ENCODE data around the gene GRK2. TPM values are rescaled to one million over a fixed set of nuclear protein-coding genes. Genes with fewer than 3 reads are reported as not detected.

GRK2 gene
- total RNA-seq, 1 donor from 2014 or later: 30.0 TPM

DNA sequence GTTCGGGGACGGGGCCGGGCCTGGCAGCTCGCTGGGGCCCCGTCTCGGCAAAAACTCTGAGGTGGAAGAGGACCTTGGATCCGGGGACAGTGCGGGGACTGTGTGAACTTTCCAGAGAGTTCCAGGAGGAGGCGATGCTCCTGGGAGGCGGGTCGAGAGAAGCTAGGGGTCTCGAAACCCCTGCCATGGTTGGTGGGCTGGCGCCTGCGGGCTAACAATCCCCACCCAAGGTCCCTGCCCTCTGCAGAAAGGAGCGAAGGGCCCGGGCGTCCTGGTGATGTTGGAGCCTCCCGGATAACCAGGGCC lies 4.7 kb upstream of the GRK2 start:
- Histone ChIP-seq H3K36me3 (peaks cover 4% of the 10 kb centered on the region), H3K9ac (no peak overlapping the region), H3K27me3 (peaks cover 27% of the 10 kb centered on the region), H3K4me2 (peak overlapping the region; percentile 91), H3K79me2 (ENCODE audit: low read depth) (peaks cover under 1% of the 10 kb centered on the region), H3K9me3 (ENCODE audit: low read depth) (no peaks in the 10 kb centered on the region), H3F3A (ENCODE audit: low read depth) (peaks cover 52% of the 10 kb centered on the region), H4K20me1 (ENCODE audit: low read depth) (peaks cover 7% of the 10 kb centered on the region), H3K4me1 (no peaks in the 10 kb centered on the region), H2AFZ (replicated peaks) (peak overlapping the region; percentile 91), H3K4me3 (peak overlapping the region; percentile 37), H3K27ac (no peak overlapping the region)
- H3K9me3 Mint-ChIP-seq: no peaks in the 10 kb centered on the region
- DNase-seq (ENCODE audit: low spot score): no peak
- H3K4me3 Mint-ChIP-seq: peak overlapping the region; percentile 76
- no peak for TF ChIP-seq EZH2 (IDR thresholded peaks at IDR 0.05)
- no peak for TF ChIP-seq EZH2phosphoT487 (IDR thresholded peaks at IDR 0.05)
- TF ChIP-seq, protein P1, sequence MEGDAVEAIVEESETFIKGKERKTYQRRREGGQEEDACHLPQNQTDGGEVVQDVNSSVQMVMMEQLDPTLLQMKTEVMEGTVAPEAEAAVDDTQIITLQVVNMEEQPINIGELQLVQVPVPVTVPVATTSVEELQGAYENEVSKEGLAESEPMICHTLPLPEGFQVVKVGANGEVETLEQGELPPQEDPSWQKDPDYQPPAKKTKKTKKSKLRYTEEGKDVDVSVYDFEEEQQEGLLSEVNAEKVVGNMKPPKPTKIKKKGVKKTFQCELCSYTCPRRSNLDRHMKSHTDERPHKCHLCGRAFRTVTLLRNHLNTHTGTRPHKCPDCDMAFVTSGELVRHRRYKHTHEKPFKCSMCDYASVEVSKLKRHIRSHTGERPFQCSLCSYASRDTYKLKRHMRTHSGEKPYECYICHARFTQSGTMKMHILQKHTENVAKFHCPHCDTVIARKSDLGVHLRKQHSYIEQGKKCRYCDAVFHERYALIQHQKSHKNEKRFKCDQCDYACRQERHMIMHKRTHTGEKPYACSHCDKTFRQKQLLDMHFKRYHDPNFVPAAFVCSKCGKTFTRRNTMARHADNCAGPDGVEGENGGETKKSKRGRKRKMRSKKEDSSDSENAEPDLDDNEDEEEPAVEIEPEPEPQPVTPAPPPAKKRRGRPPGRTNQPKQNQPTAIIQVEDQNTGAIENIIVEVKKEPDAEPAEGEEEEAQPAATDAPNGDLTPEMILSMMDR (IDR thresholded peaks at IDR 0.05): peak; percentile 33
- no peak overlapping the region for H3K27ac Mint-ChIP-seq
- H3K36me3 Mint-ChIP-seq: peaks cover 13% of the 10 kb centered on the region
- H3K27me3 Mint-ChIP-seq (ENCODE audit: insufficient read depth, low read depth): peaks cover 12% of the 10 kb centered on the region
- peaks cover 29% of the 10 kb centered on the region for H3K4me1 Mint-ChIP-seq

DNA sequence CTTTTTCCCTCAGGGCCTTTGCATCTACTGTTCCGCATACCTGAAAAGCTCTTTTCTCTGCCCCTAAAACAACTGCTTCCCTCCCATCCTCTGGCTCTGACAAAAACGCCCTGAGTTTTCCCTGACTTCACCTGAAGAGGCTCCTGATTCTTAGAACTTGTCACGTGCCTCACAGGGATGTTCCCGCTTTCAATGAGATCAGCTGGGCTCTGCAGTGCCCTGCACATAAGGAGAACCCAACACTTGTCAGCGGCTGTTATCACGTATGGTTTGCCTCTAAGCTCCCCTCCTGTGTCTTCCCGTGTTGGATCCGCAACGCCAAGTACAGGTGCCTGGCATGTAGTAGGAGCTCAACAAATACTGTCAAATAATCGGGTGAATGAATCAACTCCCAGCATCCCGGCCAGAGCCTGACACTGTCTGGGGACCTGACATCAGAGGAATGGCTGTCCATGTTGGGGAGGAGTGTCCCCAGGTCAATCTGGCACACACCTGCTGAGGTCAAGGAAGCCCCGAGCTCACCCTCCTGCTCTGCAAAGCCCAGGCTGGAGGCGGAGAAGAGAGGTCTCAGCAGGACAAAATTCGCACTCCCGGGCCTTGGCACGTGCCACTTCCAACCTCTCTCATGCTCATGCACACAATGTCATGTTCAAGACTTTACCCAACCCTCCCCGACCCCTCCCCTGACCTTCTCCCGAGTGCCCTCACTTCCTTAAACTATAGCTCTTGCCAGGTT lies 4.2 kb upstream of the GRK2 start:
- peaks cover 29% of the 10 kb centered on the region for H3K4me1 Mint-ChIP-seq
- Histone ChIP-seq H3K27ac (no peak overlapping the region), H3F3A (ENCODE audit: low read depth) (peaks cover 47% of the 10 kb centered on the region), H3K36me3 (peaks cover under 1% of the 10 kb centered on the region), H3K4me3 (peak overlapping the region; percentile 37), H3K27me3 (peaks cover 27% of the 10 kb centered on the region), H3K9ac (no peak overlapping the region), H3K4me1 (no peaks in the 10 kb centered on the region), H3K79me2 (ENCODE audit: low read depth) (peaks cover 6% of the 10 kb centered on the region), H3K4me2 (peak overlapping the region; percentile 91), H3K9me3 (ENCODE audit: low read depth) (no peaks in the 10 kb centered on the region), H2AFZ (replicated peaks) (peak overlapping the region; percentile 91), H4K20me1 (ENCODE audit: low read depth) (peaks cover 7% of the 10 kb centered on the region)
- H3K36me3 Mint-ChIP-seq: peaks cover 8% of the 10 kb centered on the region
- H3K4me3 Mint-ChIP-seq: peak overlapping the region; percentile 77
- no peak for TF ChIP-seq EZH2 (IDR thresholded peaks at IDR 0.05)
- no peak for TF ChIP-seq EZH2phosphoT487 (IDR thresholded peaks at IDR 0.05)
- TF ChIP-seq, protein P1 (IDR thresholded peaks at IDR 0.05): no peak
- no peak for DNase-seq (ENCODE audit: low spot score)
- no peaks in the 10 kb centered on the region for H3K9me3 Mint-ChIP-seq
- peaks cover 12% of the 10 kb centered on the region for H3K27me3 Mint-ChIP-seq (ENCODE audit: insufficient read depth, low read depth)
- H3K27ac Mint-ChIP-seq: peak overlapping the region; percentile 69

- H3K27ac Mint-ChIP-seq: peak overlapping the region; percentile 18
- H3K4me3 Mint-ChIP-seq: peak overlapping the region; percentile 77
- no peak for TF ChIP-seq EZH2phosphoT487 (IDR thresholded peaks at IDR 0.05)
- no peak for TF ChIP-seq EZH2 (IDR thresholded peaks at IDR 0.05)
- TF ChIP-seq, protein P1 (IDR thresholded peaks at IDR 0.05): peak; percentile 84
- H3K36me3 Mint-ChIP-seq: peaks cover 5% of the 10 kb centered on the region
- H2AFZ ChIP-seq (replicated peaks): no peak overlapping the region
- H3K36me3 ChIP-seq: no peaks in the 10 kb centered on the region
- peaks cover 14% of the 10 kb centered on the region for H3K79me2 ChIP-seq (ENCODE audit: low read depth)
- H3K4me2 ChIP-seq: no peak overlapping the region
- peaks cover 27% of the 10 kb centered on the region for H3K27me3 ChIP-seq
- DNase-seq (ENCODE audit: low spot score): peak; percentile 83
- H3F3A ChIP-seq (ENCODE audit: low read depth): peaks cover 41% of the 10 kb centered on the region
- H3K4me1 ChIP-seq: peaks cover 5% of the 10 kb centered on the region
- H3K9me3 ChIP-seq (ENCODE audit: low read depth): no peaks in the 10 kb centered on the region
- no peaks in the 10 kb centered on the region for H3K9me3 Mint-ChIP-seq
- peaks cover 12% of the 10 kb centered on the region for H3K27me3 Mint-ChIP-seq (ENCODE audit: insufficient read depth, low read depth)
- H3K4me1 Mint-ChIP-seq: peaks cover 37% of the 10 kb centered on the region
- no peak overlapping the region for H3K4me3 ChIP-seq
- no peak overlapping the region for H3K27ac ChIP-seq
- H4K20me1 ChIP-seq (ENCODE audit: low read depth): peaks cover 16% of the 10 kb centered on the region
- no peak overlapping the region for H3K9ac ChIP-seq
Observed at GRCh38 chr11:67262731-67263675, 3.3 kb upstream of the GRK2 start.

All from neural progenitor cell (in vitro differentiated cells).